ENCODE data around the gene PRELID2.

The PRELID2 gene

GRCh38 chr5:145761254-145761653 is 73.9 kb downstream of the PRELID2 start:
- no peak overlapping the region for H4K5ac ChIP-seq (ENCODE audit: low read length)
- no peak overlapping the region for H3K4me2 ChIP-seq (ENCODE audit: low read length)
- no peak overlapping the region for H2BK5ac ChIP-seq (ENCODE audit: low read length)
- no peak overlapping the region for H3K4ac ChIP-seq (ENCODE audit: low read depth, low read length)
- no peak overlapping the region for H4K8ac ChIP-seq (ENCODE audit: low read depth, low read length)
- H3K36me3 ChIP-seq (ENCODE audit: control insufficient read depth, insufficient read depth, low read length), result no peaks in the 10 kb centered on the region
- H2BK15ac ChIP-seq (replicated peaks; ENCODE audit: low read depth), result no peak overlapping the region
- no peak overlapping the region for H3K9ac ChIP-seq (ENCODE audit: low read length)
- H3K23ac ChIP-seq (ENCODE audit: low read length), result no peak overlapping the region
- WGBS (ENCODE audit: extremely low coverage, insufficient coverage, low lambda C conversion rate), result no CpG with 5 or more reads among the region's 4 CpGs
- H3K27ac ChIP-seq (ENCODE audit: low read depth, low read length), result no peak overlapping the region
- H3K18ac ChIP-seq (ENCODE audit: low read length), result no peak overlapping the region
- no peaks in the 10 kb centered on the region for H3K4me1 ChIP-seq (ENCODE audit: control insufficient read depth, low read depth, low read length)
- DNase-seq, result no peak
- H3K27me3 ChIP-seq (ENCODE audit: insufficient read depth, low read length, poor library complexity), result no peaks in the 10 kb centered on the region
- H2AK5ac ChIP-seq (ENCODE audit: low read length), result no peak overlapping the region
- H3K4me3 ChIP-seq (ENCODE audit: low read length), result no peak overlapping the region
- no peak overlapping the region for H3K56ac ChIP-seq (ENCODE audit: low read length)
- H3K79me1 ChIP-seq (ENCODE audit: low read length), result no peaks in the 10 kb centered on the region
- H3K79me2 ChIP-seq (ENCODE audit: control insufficient read depth, insufficient read depth, low read length), result no peaks in the 10 kb centered on the region
- H2BK120ac ChIP-seq (ENCODE audit: low read depth, low read length), result no peak overlapping the region

DNA sequence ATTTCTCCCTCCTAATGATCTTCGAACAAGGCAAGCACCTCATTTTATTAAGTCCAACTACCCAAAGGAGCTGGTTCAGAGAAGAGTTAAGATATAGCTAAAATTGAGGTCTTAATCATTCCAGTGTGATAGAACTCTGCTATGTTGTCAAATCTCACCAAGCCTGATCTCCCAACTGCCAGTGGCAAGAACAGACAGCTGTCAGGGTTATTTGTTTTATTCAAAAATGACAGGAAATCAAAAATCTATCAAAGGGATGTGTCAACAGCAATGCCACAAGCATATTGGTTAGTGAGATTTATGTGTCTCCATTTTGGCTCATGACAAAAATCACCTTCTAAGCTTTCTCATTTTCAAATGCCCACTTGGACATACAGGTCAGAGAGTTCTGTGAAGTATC is 74.5 kb downstream of the PRELID2 start:
- no peak for DNase-seq
- Histone ChIP-seq H2BK15ac (replicated peaks; ENCODE audit: low read depth) (no peak overlapping the region), H3K36me3 (ENCODE audit: control insufficient read depth, insufficient read depth, low read length) (no peaks in the 10 kb centered on the region), H3K4ac (ENCODE audit: low read depth, low read length) (no peak overlapping the region), H3K79me2 (ENCODE audit: control insufficient read depth, insufficient read depth, low read length) (no peaks in the 10 kb centered on the region), H3K27ac (ENCODE audit: low read depth, low read length) (no peak overlapping the region), H4K8ac (ENCODE audit: low read depth, low read length) (no peak overlapping the region), H4K5ac (ENCODE audit: low read length) (no peak overlapping the region), H3K23ac (ENCODE audit: low read length) (no peak overlapping the region), H2AK5ac (ENCODE audit: low read length) (no peak overlapping the region), H3K56ac (ENCODE audit: low read length) (no peak overlapping the region), H2BK120ac (ENCODE audit: low read depth, low read length) (no peak overlapping the region), H3K9ac (ENCODE audit: low read length) (no peak overlapping the region), H3K79me1 (ENCODE audit: low read length) (no peaks in the 10 kb centered on the region), H3K4me3 (ENCODE audit: low read length) (no peak overlapping the region), H3K4me1 (ENCODE audit: control insufficient read depth, low read depth, low read length) (no peaks in the 10 kb centered on the region), H2BK5ac (ENCODE audit: low read length) (no peak overlapping the region), H3K18ac (ENCODE audit: low read length) (no peak overlapping the region), H3K27me3 (ENCODE audit: insufficient read depth, low read length, poor library complexity) (no peaks in the 10 kb centered on the region), H3K4me2 (ENCODE audit: low read length) (no peak overlapping the region)
- no CpG with 5 or more reads among the region's 1 CpG for WGBS (ENCODE audit: extremely low coverage, insufficient coverage, low lambda C conversion rate)

- no peak overlapping the region for H2AK5ac ChIP-seq (ENCODE audit: low read length)
Measured at GRCh38 chr5:145752947-145753346, 82.2 kb downstream of the PRELID2 start.

GRCh38 chr5:145752534-145752933 is 82.6 kb downstream of the PRELID2 start:
- no peak overlapping the region for H2AK5ac ChIP-seq (ENCODE audit: low read length)

More at GRCh38 chr5:145752947-145753346, 82.2 kb downstream of the PRELID2 start:
- Histone ChIP-seq H3K27me3 (ENCODE audit: insufficient read depth, low read length, poor library complexity) (no peaks in the 10 kb centered on the region), H3K23ac (ENCODE audit: low read length) (no peak overlapping the region), H2BK15ac (replicated peaks; ENCODE audit: low read depth) (no peak overlapping the region), H4K8ac (ENCODE audit: low read depth, low read length) (no peak overlapping the region), H3K56ac (ENCODE audit: low read length) (no peak overlapping the region), H3K9ac (ENCODE audit: low read length) (no peak overlapping the region), H2BK5ac (ENCODE audit: low read length) (no peak overlapping the region), H3K36me3 (ENCODE audit: control insufficient read depth, insufficient read depth, low read length) (no peaks in the 10 kb centered on the region), H4K5ac (ENCODE audit: low read length) (no peak overlapping the region), H3K4me1 (ENCODE audit: control insufficient read depth, low read depth, low read length) (no peaks in the 10 kb centered on the region), H3K79me1 (ENCODE audit: low read length) (no peaks in the 10 kb centered on the region), H3K4me2 (ENCODE audit: low read length) (no peak overlapping the region), H2BK120ac (ENCODE audit: low read depth, low read length) (no peak overlapping the region), H3K18ac (ENCODE audit: low read length) (no peak overlapping the region), H3K4me3 (ENCODE audit: low read length) (no peak overlapping the region), H3K79me2 (ENCODE audit: control insufficient read depth, insufficient read depth, low read length) (no peaks in the 10 kb centered on the region), H3K27ac (ENCODE audit: low read depth, low read length) (no peak overlapping the region), H3K4ac (ENCODE audit: low read depth, low read length) (no peak overlapping the region)
- WGBS (ENCODE audit: extremely low coverage, insufficient coverage, low lambda C conversion rate), result no CpG with 5 or more reads among the region's 5 CpGs
- DNase-seq, result no peak

GRCh38 chr5:145750199-145750598 is 84.9 kb downstream of the PRELID2 start:
- H3K4me2 ChIP-seq (ENCODE audit: low read length), result no peak overlapping the region
- no peak overlapping the region for H3K23ac ChIP-seq (ENCODE audit: low read length)
- H2BK120ac ChIP-seq (ENCODE audit: low read depth, low read length), result no peak overlapping the region
- no peak overlapping the region for H4K5ac ChIP-seq (ENCODE audit: low read length)
- no peaks in the 10 kb centered on the region for H3K79me1 ChIP-seq (ENCODE audit: low read length)
- H3K27ac ChIP-seq (ENCODE audit: low read depth, low read length), result no peak overlapping the region
- no peak overlapping the region for H3K4me3 ChIP-seq (ENCODE audit: low read length)
- H3K18ac ChIP-seq (ENCODE audit: low read length), result no peak overlapping the region
- DNase-seq, result no peak
- no peak overlapping the region for H2BK5ac ChIP-seq (ENCODE audit: low read length)
- H3K4ac ChIP-seq (ENCODE audit: low read depth, low read length), result no peak overlapping the region
- H3K27me3 ChIP-seq (ENCODE audit: insufficient read depth, low read length, poor library complexity), result no peaks in the 10 kb centered on the region
- H3K56ac ChIP-seq (ENCODE audit: low read length), result no peak overlapping the region
- H3K79me2 ChIP-seq (ENCODE audit: control insufficient read depth, insufficient read depth, low read length), result no peaks in the 10 kb centered on the region
- no peaks in the 10 kb centered on the region for H3K36me3 ChIP-seq (ENCODE audit: control insufficient read depth, insufficient read depth, low read length)
- no peaks in the 10 kb centered on the region for H3K4me1 ChIP-seq (ENCODE audit: control insufficient read depth, low read depth, low read length)
- H4K8ac ChIP-seq (ENCODE audit: low read depth, low read length), result no peak overlapping the region
- H2BK15ac ChIP-seq (replicated peaks; ENCODE audit: low read depth), result no peak overlapping the region
- no peak overlapping the region for H2AK5ac ChIP-seq (ENCODE audit: low read length)
- H3K9ac ChIP-seq (ENCODE audit: low read length), result no peak overlapping the region

More at GRCh38 chr5:145752534-145752933, 82.6 kb downstream of the PRELID2 start:
- Histone ChIP-seq H2BK5ac (ENCODE audit: low read length) (no peak overlapping the region), H3K4ac (ENCODE audit: low read depth, low read length) (no peak overlapping the region), H2BK15ac (replicated peaks; ENCODE audit: low read depth) (no peak overlapping the region), H2BK120ac (ENCODE audit: low read depth, low read length) (no peak overlapping the region), H3K27ac (ENCODE audit: low read depth, low read length) (no peak overlapping the region), H3K18ac (ENCODE audit: low read length) (no peak overlapping the region), H3K27me3 (ENCODE audit: insufficient read depth, low read length, poor library complexity) (no peaks in the 10 kb centered on the region), H3K23ac (ENCODE audit: low read length) (no peak overlapping the region), H4K5ac (ENCODE audit: low read length) (no peak overlapping the region), H3K4me3 (ENCODE audit: low read length) (no peak overlapping the region), H3K9ac (ENCODE audit: low read length) (no peak overlapping the region), H3K79me1 (ENCODE audit: low read length) (no peaks in the 10 kb centered on the region), H3K4me2 (ENCODE audit: low read length) (no peak overlapping the region), H3K36me3 (ENCODE audit: control insufficient read depth, insufficient read depth, low read length) (no peaks in the 10 kb centered on the region), H4K8ac (ENCODE audit: low read depth, low read length) (no peak overlapping the region), H3K79me2 (ENCODE audit: control insufficient read depth, insufficient read depth, low read length) (no peaks in the 10 kb centered on the region), H3K4me1 (ENCODE audit: control insufficient read depth, low read depth, low read length) (no peaks in the 10 kb centered on the region), H3K56ac (ENCODE audit: low read length) (no peak overlapping the region)
- WGBS (ENCODE audit: extremely low coverage, insufficient coverage, low lambda C conversion rate), result no CpG with 5 or more reads among the region's 2 CpGs
- DNase-seq, result no peak

DNA sequence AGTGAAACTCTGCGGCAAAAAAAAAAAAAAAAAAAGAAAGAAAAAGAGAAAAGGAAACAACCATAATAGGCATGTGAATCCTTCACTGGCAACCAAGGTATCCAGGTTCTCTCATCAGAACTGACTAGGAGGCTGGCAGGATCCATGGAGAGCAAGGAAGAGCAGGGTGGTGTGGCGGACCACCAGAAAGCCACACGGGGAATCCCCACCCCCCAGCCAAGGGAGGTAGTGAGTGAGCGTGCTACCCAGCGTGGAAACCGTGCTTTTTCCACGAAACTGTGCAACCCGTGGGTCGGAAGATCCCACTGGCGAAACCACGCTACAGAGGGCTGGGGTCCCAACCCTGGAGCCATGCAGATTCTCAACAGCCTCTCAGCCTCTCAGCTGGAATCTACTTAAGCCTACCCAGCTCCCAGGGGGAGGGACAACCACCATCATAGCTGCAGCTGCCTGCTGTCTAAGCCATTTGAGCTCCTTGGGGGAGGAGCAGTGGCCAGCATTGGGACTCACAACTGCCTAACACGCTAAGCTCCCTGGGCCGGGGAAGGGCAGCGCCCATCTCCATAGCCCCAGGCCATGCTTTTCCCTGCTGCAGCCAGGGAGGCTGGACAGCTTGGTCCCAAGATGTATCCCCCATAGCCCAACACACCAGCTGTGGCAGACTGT is 91.6 kb downstream of the PRELID2 start:
- Histone ChIP-seq H3K56ac (ENCODE audit: low read length) (no peak overlapping the region), H3K9ac (ENCODE audit: low read length) (no peak overlapping the region), H3K4ac (ENCODE audit: low read depth, low read length) (no peak overlapping the region), H3K79me2 (ENCODE audit: control insufficient read depth, insufficient read depth, low read length) (no peaks in the 10 kb centered on the region), H2BK120ac (ENCODE audit: low read depth, low read length) (no peak overlapping the region), H3K27ac (ENCODE audit: low read depth, low read length) (no peak overlapping the region), H2BK5ac (ENCODE audit: low read length) (no peak overlapping the region), H3K36me3 (ENCODE audit: control insufficient read depth, insufficient read depth, low read length) (no peaks in the 10 kb centered on the region), H3K4me3 (ENCODE audit: low read length) (no peak overlapping the region), H3K23ac (ENCODE audit: low read length) (no peak overlapping the region), H3K4me1 (ENCODE audit: control insufficient read depth, low read depth, low read length) (no peaks in the 10 kb centered on the region), H3K4me2 (ENCODE audit: low read length) (no peak overlapping the region), H3K27me3 (ENCODE audit: insufficient read depth, low read length, poor library complexity) (no peaks in the 10 kb centered on the region), H2AK5ac (ENCODE audit: low read length) (no peak overlapping the region), H2BK15ac (replicated peaks; ENCODE audit: low read depth) (no peak overlapping the region), H4K8ac (ENCODE audit: low read depth, low read length) (no peak overlapping the region), H3K79me1 (ENCODE audit: low read length) (no peaks in the 10 kb centered on the region), H4K5ac (ENCODE audit: low read length) (no peak overlapping the region), H3K18ac (ENCODE audit: low read length) (no peak overlapping the region)
- WGBS (ENCODE audit: extremely low coverage, insufficient coverage, low lambda C conversion rate), result no CpG with 5 or more reads among the region's 14 CpGs
- DNase-seq, result peak; percentile 17
